GM12874 (cell line): ENCODE results near the gene NXNL2.

Source experiments
- TF ChIP-seq, protein P1 (sequence below): IDR thresholded peaks from 2 replicates; pipeline ENCODE4 v1.5.1; 2011; ENCODE audit warnings: low read depth, mild to moderate bottlenecking, control low read depth, low read length, moderate library complexity; ENCODE audit not compliant: insufficient read depth

NXNL2 gene

DNA sequence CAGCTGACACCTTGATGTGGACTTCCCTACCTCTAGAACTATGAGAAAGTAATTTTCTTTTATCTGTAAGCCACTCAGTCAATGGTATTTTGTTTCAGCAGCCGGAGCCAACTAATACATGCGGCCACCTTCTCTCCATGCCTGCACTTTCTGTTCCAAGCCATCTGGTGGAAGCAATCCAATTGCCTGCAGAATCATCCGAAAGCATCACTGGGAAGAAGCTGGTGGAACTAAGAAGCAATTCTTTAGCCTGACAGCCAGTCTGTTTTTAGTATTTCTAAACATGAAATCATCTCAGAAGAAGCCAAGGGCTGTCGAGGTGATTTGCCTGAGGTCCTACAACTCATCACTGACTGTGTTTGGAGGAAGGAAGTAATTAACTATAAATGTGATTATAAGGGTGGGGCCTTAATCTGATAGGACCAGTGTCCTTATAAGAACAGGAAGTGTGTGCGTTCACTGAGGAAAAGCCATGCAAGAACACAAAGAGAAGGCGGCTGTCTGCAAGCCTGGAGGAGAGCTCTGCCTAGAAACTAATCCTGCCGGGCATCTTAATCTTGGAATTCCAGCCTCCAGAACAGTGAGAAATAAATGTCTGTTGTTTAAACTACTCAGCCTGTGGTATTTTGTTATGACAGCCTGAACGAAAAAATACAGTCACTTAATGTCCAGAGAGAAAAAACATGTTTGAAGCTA, 49.1 kb downstream of the NXNL2 start:
- TF ChIP-seq, protein P1, sequence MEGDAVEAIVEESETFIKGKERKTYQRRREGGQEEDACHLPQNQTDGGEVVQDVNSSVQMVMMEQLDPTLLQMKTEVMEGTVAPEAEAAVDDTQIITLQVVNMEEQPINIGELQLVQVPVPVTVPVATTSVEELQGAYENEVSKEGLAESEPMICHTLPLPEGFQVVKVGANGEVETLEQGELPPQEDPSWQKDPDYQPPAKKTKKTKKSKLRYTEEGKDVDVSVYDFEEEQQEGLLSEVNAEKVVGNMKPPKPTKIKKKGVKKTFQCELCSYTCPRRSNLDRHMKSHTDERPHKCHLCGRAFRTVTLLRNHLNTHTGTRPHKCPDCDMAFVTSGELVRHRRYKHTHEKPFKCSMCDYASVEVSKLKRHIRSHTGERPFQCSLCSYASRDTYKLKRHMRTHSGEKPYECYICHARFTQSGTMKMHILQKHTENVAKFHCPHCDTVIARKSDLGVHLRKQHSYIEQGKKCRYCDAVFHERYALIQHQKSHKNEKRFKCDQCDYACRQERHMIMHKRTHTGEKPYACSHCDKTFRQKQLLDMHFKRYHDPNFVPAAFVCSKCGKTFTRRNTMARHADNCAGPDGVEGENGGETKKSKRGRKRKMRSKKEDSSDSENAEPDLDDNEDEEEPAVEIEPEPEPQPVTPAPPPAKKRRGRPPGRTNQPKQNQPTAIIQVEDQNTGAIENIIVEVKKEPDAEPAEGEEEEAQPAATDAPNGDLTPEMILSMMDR: no peak

DNA sequence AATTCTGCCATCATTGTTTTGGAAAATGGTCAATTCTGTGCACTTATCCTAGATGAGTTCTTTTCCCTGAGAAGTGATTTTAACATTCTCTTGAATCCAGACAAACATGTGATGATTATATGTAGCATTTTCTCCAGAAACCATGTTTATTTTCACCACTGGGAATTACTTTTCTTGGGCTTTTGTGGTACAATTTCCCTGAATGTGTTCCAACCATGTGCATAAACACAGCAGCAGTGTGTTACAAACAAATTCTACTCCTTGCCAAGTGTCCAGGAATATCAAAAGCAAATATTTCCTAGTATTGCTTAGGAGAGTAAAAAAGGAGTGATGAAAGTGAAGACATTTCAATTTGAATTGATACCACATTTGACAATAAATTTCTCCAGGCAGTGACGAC, 50.4 kb downstream of the NXNL2 start:
- TF ChIP-seq, protein P1: no peak

DNA sequence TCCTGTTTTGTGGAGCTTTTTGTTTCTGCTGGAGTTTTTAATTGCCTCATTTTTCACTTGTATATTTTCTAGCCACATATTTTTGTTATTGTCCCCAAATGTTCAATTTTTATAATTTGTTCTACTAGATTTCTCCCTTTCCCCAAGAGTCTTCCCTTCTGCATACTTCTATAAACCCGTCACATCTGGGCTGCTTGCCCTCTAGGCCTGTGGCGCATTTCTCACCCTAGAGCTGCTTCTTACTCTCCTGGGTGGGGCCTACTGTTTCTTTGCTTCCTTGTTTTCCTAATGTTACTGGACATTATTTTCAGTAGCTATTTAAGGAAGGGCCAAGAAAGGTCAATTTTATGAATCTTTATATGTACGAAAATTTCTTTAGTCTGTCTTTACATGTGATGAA, 51.5 kb downstream of the NXNL2 start:
- TF ChIP-seq, protein P1: no peak

DNA sequence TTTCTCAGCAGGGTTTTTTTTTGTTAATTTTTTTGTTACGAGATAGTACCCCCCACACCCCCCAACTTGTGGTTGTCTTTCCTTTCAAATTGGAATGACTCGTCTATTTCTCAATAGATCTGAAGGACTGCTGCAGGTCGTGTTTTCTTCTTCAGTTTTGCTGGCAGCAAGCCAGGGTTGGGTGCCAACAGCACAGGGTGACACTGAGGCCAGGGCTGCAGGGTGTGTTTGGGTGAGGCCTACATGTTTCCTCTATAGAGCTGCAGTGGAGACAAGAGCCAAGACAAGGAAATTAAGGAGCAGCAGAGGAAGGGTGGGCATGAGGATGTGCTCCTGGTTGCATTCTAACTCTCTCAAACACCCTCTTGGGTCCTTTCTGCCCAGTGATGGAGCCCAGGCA, 52.2 kb downstream of the NXNL2 start:
- TF ChIP-seq, protein P1: no peak

DNA sequence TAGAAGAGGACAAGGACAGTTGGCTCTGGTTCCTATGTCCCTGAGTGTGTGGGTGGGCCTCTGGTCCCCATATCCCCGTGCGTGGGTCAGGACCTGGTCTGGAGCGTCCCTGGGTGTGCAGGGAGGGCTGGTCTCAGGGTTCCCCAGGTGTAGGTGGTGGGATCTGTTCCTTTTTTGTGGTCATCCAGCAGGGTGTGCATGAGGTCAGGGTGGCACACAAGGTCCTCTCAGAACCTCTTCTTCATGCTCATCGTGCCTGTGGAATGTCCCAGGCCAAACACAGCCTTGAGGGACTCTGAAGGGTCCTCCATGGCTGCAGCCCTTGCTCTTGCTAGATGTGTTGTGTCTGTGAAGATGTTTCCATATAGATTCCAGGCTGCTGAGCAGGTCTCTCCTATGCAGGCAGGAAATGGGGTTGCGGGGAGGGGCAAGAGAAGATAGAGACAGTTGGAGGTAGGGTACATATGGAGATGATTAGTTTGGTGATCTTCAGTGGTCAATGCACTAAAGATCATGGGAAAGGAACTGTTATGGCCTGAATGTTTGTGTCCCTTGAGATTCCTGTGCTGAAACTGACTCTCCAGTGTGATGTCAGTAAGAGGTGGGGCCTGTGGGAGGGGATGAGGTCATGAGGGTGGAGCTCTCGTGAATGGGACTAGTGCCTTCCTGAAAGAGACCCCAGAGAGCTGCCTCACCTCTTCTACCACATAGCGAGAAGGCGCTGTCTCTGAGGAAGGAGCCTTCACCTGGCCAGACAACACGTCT, 53.1 kb downstream of the NXNL2 start:
- TF ChIP-seq, protein P1: no peak

DNA sequence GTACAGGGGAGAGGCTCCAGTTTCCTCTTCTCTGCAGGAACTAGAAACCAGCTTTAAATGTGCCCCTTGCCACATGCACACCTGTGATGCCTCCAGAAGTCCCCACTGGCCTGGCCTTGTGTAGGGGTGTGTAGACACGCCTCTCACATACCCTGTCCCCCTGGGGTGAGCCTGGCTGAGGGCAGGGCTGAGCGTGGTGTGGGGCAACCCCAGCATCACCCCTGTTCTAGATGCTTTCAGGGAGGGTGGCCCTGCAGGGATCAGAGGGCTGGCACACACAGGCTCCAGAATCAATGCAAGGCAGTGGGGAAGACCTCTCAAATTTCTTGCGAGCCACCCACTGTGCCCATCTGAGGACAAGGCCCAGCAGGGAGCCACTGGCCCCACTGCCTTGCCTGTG, 54.7 kb downstream of the NXNL2 start:
- TF ChIP-seq, protein P1: no peak

DNA sequence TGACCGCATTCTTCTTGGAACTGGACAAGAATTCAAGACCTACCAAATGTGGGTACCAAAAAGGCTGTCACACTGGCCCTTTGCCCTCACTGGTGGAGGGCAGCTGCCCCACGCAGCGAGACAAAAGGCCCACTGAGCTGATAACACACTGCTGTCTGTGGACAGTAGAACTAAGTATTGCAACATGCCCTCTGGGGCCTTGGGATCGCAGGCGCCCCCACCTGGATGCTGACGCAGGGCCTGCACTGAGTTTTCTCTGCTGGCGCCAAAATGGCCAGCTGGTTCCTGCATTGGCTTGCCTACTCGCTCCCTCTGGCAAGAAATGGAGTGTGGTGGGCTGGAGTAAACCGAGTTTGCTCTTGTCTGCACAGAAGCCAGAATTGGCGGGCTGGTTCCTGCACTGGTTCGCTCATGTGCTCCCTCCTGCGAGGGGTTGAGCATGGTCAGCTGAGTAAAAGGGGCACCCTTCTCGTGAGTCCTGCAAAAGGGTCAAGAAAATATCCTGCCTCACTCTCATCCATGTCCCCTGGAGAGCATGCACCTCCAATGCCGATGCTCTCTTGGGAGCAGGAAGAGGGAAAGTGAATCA, 55.7 kb downstream of the NXNL2 start:
- TF ChIP-seq, protein P1: peak; percentile 31; the same call in 1 of the 2 replicates
